C1 segment of cervical spinal cord (tissue), 14 donors: ENCODE measurements around the gene C11orf65.

Experiments
- DNase-seq, 14 donors: peaks; one replicate each; lab custom pipeline; 2025; lab: John Stamatoyannopoulos, UW

C11orf65 gene, protein sequence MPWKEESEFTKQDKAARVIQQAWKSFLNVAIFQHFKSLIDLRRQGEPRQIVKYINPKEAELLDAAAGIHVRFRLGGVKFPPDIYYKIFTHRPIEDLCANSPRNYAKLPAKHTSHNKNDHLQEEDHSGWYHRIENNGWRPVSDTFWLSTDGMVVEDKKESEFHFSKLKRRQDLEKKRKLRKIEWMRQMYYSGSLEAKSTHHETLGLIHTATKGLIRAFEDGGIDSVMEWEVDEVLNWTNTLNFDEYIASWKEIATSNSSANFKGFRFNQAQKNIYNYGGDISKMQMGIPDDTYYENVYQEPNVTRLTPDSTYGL

DNA sequence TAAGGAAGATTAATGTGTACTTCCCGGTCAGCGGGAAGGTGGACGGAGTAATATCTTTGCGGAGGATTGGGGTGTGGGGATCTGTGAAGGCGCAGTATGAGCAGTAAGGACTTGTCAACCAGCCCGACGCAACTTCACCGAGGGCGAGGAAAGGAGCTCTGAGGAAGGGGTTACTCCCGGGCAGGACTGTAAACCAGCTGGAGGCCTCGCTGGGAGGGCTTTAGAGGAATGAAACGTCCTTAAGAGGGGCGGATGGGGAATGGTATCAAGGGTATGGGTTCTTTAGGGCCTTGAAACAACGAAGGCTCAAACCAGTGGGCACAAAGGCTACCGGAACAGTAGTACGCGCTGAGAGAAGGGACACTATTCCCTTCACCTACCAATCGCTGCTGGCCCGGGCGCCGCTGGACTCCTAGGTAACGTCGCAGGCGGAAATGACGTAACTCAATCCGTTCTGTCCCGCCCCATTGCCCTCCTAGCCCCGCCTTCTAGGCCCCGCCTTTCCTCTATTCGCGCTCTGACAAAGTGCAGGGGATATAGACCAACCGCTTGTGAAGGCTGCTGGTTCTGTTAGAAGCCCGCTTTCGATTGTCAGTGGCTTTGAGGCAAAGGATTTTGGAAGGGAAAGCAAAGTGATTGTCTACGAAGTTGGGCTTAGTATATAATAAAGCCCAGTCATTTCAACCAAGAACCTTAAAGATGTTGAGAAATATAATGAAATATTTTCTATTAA is at the start of gene C11orf65:
Gene C11orf65, minus strand, starts transcription at position 439 of the 733 bp plus-strand sequence. CDS start 5,970 bp downstream, outside the sequence.
- DNase-seq: peak; percentile 66 to 96 (median 93)

DNA sequence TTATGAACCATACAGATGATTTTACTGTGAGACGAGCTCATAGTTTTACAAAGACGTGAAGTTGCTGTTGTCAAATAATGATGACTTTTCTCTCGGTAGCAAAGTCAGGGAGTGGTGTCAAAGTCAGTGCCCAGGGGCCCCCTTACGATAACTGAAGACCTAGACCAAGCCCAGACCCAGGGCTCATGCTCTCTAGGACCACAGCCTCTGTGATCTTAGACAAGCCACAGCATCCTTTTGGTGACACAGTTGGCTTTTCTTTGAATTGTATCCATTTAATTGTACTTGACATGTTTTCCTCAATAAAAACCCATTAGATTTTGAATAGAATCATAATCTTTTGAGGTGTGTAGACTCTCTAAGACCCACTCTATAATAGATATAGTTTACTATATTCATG is 48.8 kb upstream of the C11orf65 start:
- no peak for DNase-seq

DNA sequence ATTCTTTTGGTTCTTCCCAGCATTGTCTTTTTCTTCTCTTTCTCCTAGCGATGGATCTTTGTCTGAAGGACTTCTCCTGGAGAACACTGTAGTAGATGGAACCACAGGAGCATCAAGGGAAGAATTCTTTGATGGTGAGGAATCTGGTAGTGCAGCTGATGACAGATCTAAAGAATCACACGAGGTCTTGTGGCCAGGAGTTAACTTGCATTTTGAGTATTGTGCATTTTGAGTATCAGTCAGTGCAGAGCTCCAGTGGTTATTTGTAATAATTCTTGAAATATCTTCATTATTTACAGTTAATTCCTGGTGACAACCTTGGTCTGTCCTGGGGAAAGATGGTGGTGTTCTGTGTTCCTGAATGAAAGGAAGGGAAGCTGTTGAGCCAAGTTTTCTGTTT is 45.4 kb upstream of the C11orf65 start:
- no peak for DNase-seq

DNA sequence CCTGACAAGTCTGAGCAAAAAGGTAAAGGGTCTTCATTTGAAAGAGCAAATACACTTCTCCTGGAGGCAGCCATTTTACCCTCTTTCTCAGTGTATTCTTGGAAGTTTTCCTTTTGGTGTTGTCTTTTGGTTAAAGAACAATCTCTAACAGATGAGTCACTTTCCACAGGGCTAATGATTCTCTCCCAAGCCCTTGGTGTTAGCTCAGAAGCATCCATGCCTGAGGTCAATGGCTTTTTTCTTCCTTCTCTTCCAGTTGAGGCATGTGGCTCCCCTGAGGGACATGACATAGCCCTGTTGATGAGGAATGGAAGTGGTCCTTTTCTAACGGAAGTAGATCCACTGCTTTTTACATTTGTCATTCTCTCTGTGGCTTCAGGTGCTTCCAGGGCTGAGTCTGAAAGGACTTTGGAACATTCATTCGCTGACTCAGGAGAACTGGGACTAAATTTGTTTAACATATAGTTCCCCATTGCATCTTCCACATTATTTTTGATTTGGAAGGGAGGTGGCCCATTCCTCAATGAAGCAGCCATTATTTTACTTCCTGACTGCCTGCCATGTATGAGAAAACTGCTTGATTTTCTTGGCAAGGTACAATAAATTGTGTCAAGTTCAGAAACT is 44.6 kb upstream of the C11orf65 start:
- DNase-seq: no peak

DNA sequence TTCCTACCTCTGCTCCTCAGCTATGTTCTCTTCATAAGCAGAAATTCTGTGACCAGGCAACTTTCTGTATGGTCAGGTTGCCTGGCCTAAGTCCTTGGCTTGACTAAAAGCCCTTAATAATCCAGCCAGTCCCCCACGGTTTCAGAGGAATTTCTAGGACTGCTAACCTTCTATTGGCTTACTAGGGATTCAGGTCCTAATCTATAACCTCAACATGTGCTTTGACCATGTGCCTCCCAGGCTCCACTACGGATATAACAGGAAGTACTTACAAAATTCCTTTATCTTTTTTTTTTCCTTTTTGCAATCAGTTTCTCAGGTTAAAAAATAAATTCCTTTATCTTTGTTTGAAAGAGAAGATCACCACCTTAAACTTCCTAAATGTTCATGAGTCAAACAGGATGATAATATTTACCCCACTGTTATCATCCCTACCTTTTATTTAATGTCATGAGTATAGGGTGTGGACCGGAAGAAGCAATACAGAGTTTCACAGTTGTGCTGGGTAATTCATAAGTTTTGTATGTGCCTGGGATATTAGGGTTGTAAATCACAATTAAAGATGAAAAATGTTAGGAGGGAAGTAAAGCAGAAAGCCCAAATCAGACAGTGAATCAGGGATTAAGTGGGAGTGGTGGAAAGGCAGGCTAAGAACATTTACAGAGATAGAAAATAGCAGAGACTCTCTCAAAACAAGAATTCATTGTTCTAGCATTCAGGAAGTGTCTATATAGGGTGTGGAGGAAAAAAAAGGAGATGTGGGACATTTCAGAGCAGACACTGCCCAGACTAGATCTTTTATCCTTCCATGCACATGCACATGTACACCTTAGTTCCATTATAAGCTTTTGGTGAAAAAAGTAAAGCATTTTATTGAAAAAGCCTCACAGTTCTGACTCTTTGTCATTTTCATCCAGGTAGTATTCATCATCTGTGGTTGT is 41.6 kb upstream of the C11orf65 start:
- no peak for DNase-seq

DNA sequence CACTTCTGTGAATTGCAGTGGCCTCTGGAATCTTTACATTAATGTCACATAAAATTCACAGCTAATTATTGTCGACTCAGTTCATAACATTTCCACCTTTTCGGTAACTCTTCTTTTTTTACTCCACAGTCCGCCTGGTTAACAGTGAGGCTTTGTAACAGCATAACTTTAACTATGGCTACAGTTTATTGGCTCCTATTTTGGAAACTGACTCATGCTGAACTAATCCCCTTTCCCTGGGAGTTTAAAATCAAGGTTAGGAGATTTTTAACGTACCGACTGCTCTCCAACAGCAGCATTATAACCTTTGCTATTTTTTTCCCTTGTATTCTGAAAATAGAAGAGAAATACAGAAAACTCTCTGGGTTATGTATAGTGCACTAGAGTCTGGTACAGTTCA is 34.1 kb upstream of the C11orf65 start:
- no peak for DNase-seq

DNA sequence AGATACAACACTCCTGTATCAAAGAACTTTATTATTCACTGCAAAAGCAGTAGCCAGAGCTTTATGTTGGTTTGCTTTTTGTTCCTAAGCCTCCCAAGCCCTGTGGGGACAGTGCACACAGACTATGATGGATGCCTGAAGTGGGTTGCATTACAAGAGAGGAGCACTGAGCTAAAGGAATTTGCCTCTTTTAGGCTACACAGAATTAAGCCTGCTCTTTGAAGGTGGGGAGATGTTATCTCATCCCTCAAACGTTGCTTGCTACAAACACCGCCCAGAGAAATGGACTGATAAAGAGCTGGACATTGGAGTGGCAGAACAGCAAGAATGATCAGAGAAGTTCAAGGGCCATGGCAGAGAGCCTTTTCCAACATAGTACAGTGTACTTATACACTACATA is 33.4 kb upstream of the C11orf65 start:
- no peak for DNase-seq

DNA sequence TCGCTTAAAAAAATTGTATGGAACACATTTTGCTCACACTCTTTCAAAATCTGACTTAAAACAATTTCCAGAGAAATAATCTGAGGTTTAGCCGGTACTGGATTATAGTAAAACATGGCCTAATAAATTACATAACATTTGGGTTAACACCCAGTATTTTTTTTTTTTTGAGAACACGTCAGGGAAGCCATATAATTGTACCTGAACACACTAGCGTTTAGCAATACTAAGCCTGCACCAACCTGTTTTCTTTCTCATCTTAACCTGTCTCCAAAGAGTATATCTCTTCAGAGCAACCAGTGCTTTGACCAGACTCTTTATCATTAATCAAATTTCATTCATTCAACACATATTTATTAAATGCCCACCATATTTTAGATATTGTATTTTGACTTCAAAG is 32.8 kb upstream of the C11orf65 start:
- DNase-seq: no peak

DNA sequence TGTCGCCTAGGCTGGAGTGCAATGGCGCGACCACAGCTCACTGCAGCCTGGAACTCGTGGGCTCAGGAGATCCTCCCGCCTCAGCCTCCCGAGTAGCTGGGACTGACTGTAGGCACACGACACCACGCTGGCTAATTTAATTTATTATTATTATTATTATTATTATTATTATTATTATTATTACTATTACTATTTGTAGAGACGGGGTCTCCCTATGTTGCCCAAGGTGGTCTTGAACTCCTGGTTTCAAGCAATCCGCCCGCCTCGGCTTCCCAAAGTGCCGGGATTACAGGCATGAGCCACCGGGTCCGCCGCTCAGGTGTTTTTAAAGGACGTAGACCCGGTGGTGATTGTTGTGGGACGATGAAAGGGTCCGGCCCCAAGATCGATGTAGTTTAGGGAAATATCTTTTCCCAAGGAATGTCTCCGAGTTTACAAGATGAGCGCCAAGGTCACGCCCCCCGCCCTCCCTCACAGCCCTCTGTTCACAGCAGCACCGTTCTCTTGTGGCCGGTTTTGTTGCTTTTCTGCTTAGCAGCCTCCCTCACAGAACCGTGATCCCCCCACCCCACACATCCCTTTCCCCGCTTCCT is 31.6 kb upstream of the C11orf65 start:
- DNase-seq: no peak

DNA sequence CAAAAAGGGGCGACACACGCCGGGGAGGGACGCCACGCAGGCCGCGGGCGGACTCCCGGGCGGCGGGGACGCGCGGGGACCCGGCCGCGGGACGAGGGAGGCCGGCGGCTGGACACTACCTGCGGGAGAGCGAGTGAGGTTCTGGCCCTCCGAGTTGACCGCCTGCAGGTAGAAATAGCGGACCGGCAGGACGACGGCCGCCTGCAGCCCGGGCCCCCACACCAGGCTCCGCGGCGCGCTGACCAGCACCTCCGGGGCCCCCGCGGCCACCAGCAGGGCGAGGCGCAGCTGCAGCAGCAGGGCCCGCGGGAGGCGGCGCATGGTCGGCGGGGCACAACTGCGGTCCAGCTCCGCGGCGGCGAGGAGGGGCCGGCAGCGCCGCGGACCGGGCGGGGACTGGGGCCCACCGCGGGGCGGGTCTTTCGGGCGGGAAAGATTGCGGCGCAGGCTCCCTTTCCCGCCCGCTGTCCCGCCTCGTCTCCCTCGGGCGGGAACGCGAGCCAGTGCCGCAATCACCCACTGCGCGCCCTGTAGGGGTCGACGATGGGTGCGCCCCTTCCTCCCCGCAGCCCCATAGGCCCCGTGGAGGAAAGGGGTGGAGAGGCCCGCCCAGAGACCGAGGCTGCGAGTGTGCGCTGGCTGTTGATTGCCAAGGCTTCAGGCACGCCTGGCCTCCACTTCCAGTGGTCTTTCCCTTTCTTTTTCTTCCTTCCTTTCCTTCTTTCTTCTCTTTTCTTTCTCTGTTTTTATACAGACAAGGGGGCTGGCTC is 30.9 kb upstream of the C11orf65 start, which contains the start of gene POGLUT3:
Gene POGLUT3, minus strand, starts transcription at position 339 of the 770 bp plus-strand sequence. Its CDS starts 18 bp downstream, at position 321.
- peak in 10 of 14 donors; percentile 32 to 73 (median 49) for DNase-seq

DNA sequence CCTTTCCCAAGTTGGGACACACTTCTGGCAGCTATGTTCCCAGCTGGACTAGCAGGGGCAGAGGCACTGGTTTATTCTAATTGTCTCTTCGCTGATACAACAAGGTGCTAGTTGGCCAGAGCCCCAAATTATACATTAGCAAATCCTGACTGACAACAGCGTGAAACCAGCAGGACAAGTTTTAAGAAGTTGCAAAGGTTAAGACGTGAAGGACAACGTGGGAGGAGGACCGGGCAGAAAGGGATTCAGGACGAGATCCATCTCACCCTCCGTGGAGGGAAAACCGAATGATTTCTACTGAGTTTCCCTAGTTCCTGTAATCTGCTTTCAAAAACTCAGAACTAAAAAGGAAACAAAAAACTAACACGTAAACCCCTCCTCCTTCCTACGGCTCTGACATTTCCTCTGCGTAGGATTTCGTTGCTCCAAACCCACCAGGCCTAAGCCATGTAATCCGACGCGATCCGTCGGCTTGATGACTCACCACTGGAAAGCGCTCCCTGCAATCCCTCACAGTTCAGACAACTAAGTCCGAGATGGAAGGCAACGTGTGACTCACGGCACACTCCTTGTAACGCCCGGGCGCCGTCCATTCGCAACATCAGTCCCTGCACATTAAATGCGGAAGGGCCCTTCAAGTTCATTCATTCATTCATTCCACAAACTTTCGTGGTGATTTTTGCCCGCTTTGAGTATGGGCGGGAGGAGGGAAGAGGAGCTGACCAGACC is 30.2 kb upstream of the C11orf65 start:
- peak in 13 of 14 donors; percentile 5 to 80 (median 50) for DNase-seq

DNA sequence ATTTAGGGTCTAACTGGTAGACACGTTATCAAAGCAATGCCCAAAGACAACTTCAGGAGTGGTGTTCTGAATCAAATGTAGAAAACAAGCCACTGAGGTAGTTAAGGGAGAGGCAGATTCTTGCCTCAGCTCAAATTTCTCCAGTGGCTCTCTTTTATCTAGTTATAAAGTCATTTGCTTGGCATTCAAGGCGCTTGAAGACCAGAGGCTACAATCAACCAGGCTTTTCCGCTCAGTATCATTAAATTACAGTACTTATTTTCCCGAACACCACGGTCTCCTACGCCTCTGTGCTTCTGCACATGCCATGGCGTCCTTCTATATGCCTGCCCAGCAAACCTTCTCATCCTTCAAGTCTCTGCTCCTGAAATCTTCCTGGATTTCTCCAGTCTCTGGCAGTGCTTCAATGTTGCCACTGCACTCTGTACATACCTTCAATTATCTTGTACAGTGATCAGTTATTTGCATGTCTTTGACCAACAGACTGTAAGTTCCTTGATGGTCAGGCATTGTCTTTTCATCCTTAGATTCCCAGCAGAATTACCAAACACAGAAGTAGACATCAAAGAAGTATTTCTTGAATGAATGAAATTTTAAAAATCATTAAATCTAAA is 29.4 kb upstream of the C11orf65 start:
- DNase-seq: no peak

DNA sequence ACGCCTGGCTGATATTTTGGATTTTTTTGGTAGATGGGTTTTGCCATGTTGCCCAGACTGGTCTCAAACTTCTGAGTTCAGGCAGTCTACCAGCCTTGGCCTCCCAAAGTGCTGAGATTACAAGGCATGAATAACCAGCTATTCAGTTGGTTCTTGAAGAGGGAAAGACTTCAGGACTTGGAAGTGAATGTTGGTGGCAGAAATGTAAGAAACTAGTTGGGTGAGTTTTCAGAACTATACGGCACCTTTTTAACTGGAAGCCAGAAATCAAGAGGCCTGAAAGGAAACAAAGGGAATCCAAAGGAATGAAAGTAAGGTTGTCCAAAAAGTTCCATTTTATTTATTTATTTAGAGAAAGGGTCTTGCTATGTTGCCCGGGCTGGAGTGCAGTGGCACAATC is 28.0 kb upstream of the C11orf65 start:
- no peak for DNase-seq

DNA sequence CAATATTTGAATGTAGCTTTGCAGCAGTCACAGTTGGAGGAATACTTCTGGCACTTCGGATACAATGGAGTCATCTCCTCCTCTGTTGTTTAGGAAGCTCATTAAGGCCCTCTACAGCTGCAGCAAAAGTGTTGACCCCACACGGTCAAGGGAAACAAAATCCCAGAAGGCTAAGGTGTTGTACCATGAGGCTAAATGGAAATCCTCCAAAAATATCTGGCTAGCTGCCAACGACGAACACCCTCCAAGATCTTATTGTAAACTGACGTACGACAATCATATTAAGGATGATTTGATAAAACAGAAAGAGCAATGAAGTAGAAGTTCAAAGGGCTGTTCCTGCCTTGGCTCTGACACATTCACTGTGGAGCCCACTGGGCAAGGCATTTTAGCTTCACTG is 26.9 kb upstream of the C11orf65 start:
- no peak for DNase-seq

DNA sequence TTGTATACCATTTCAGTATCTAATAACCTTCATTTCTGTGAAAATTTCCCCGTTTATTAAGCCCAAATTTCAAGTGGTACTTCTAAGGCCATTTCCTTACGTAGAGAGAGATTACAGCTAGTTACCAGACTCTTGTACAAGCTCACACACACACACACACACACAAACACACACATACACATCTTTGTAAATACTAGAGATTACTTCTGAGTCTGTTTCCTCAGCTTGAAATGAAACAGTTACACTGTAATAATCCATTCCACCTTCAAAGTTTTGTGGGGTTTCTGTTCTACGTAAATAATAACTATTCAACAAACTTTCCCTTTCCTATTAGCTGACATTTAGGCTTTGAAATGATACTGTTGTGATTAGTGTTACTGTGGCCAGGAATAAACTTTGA is 24.6 kb upstream of the C11orf65 start:
- no peak for DNase-seq

DNA sequence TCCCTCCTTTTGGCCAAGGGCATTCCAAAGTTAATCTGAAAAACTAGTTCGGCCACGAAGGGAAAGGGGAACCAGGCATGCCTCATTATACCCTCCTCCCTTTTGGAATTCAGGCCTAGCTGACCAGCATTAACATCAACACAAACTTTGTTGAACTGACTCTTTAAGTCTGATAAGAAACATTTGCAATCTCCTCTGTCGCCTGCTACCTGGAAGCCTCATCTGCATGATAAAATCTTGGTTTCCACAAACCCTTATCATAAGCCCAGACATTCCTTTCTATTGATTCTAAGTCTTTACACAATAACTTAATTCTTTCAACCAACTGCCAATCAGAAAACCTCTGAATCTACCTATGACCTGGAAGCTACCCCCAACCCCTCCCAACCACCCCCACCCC is 19.5 kb upstream of the C11orf65 start:
- DNase-seq: no peak

DNA sequence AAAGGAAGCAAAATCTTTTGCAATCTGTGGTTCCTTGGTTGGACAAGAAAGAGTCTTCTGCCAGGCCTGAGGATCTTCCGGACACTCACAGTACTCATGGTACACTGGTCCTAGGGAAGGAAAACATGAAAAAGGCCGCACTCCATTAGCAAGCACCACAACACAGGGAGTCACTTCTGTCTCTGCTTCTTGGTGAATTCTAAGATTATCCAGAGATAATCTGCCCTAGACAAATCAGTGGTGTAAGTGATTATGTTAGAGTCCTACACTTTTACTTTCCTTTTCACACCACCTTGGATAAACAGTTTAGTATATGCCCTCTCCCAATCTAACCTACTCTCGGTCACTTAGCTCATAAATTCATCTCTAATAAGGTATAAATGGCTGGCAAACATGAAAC is 19.0 kb upstream of the C11orf65 start:
- DNase-seq: no peak

DNA sequence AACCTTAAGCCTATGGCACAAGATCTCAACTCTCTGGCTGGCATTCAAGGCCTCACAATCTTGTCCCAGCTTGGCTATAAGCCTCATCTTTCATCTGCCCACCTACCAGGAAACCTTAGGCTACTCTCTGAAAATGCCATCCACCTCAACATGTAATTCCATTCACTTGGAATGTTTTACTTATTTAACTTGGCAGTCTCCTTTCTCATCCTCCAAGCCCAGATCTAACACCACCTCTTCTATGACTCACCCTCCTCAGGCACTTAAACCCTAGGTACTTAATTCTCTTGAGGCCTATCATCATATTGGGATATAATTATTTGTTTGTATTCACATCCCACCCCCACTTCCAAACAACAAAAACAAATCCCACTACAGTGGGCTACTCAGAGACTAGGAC is 15.8 kb upstream of the C11orf65 start:
- DNase-seq: no peak
